CD8-positive, alpha-beta memory T cell (primary cell): ENCODE measurements around the gene PHF14. TPM values are rescaled to one million over a fixed set of nuclear protein-coding genes. Genes with fewer than 3 reads are reported as not detected.
A peak's percentile ranks its signal among the peaks of the same experiment; 100 is the strongest.

Source experiments
- CTCF ChIA-PET: fragments of 350-600 bp; sonication (Branson Sonifier 250); formaldehyde crosslinking; loops from one replicate; lab custom pipeline; 2021; ENCODE audit warnings: antibody characterized with exemption; lab: Charles Lee
- POLR2A ChIA-PET: fragments of 350-600 bp; sonication (Branson Sonifier 250); formaldehyde crosslinking; loops from one replicate; lab custom pipeline; 2021; ENCODE audit warnings: antibody characterized with exemption; lab: Charles Lee
- DNase-seq, 5 donors: peaks; one replicate each; pipeline versions ENCODE4 v3.0.0 to v3.0.0-alpha.2; 2020 to 2022; ENCODE audit warnings: mixed read lengths in 1 of 5
- H3K27ac ChIP-seq: one replicate; pipeline ENCODE4 v1.7.0; 2013; ENCODE audit warnings: low read depth, mild to moderate bottlenecking, low read length, moderate library complexity
- H3K27me3 ChIP-seq: 2 replicates; pipeline ENCODE4 v1.7.0; 2013; ENCODE audit warnings: low read length, mild to moderate bottlenecking; ENCODE audit not compliant: insufficient read depth, poor library complexity, severe bottlenecking
- H3K36me3 ChIP-seq: 2 replicates; pipeline ENCODE4 v1.7.0; 2013; ENCODE audit warnings: mild to moderate bottlenecking, low read length, moderate library complexity; ENCODE audit not compliant: insufficient read depth
- H3K4me1 ChIP-seq: 2 replicates; pipeline ENCODE4 v1.7.0; 2013; ENCODE audit warnings: mild to moderate bottlenecking, low read length, moderate library complexity; ENCODE audit not compliant: insufficient read depth
- H3K4me3 ChIP-seq: 2 replicates; pipeline ENCODE4 v1.7.0; 2013; ENCODE audit warnings: mild to moderate bottlenecking, low read length
- H3K9me3 ChIP-seq: 2 replicates; pipeline ENCODE4 v1.7.0; 2013; ENCODE audit warnings: mild to moderate bottlenecking, low read length
- H3K27ac Mint-ChIP-seq, 8 donors: one replicate each; pipeline ENCODE4 v1.8.0; 2020 to 2021; ENCODE audit warnings: mixed read lengths in 8 of 8, mild to moderate bottlenecking in 6 of 8, inconsistent platforms in 3 of 8, moderate library complexity in 3 of 8
- H3K27me3 Mint-ChIP-seq, 2 donors: one replicate each; pipeline ENCODE4 v1.8.0; 2020 to 2021; ENCODE audit warnings: mixed read lengths in 2 of 2, mild to moderate bottlenecking in 1 of 2, moderate library complexity in 1 of 2
- H3K36me3 Mint-ChIP-seq, 3 donors: one replicate each; pipeline ENCODE4 v1.8.0; 2020 to 2021; ENCODE audit warnings: mixed read lengths in 3 of 3, inconsistent platforms in 1 of 3, mild to moderate bottlenecking in 1 of 3
- H3K4me1 Mint-ChIP-seq, 3 donors: one replicate each; pipeline ENCODE4 v1.8.0; 2020 to 2021; ENCODE audit warnings: mixed read lengths in 3 of 3, inconsistent platforms in 1 of 3, mild to moderate bottlenecking in 1 of 3
- H3K4me3 Mint-ChIP-seq, 7 donors: one replicate each; pipeline ENCODE4 v1.8.0; 2020 to 2021; ENCODE audit warnings: mixed read lengths in 7 of 7, mild to moderate bottlenecking in 6 of 7, moderate library complexity in 4 of 7, inconsistent platforms in 2 of 7
- H3K9me3 Mint-ChIP-seq, 5 donors: one replicate each; pipeline ENCODE4 v1.8.0; 2020 to 2022; ENCODE audit warnings: mixed read lengths in 5 of 5, mild to moderate bottlenecking in 3 of 5, moderate library complexity in 2 of 5, inconsistent platforms in 1 of 5
- polyA plus RNA-seq: library from polyadenylated mRNA; unstranded; fragments of 300-500 nt; fragmentation: Illumina TruSeq; gene quantifications from one replicate; pipeline ENCODE4 v1.2.3, GENCODE V29; 2021
- total RNA-seq, 2 experiments: library from RNA; stranded (reverse); gene quantifications; one replicate each; pipeline ENCODE4 v1.2.3, GENCODE V29; 2021

Gene PHF14
- total and polyA plus RNA-seq, 3 experiments from 2014 or later = 12.7 to 38.7 (median 35.8) TPM

GRCh38 chr7:11124856-11125559, 151.3 kb downstream of the PHF14 start:
- Mint-ChIP-seq H3K9me3 (peaks cover 0 to 1% (median 0%) of the 10 kb centered on the region in 5 donors), H3K36me3 (peaks cover 14 to 23% (median 15%) of the 10 kb centered on the region in 3 donors), H3K4me3 (no peak overlapping the region), H3K27me3 (no peaks in the 10 kb centered on the region), H3K4me1 (peaks cover 25 to 38% (median 34%) of the 10 kb centered on the region in 3 donors), H3K27ac (no peak overlapping the region)
- no peak overlapping the region for H3K4me3 ChIP-seq
- no peaks in the 10 kb centered on the region for H3K27me3 ChIP-seq
- no peak for DNase-seq
- no peaks in the 10 kb centered on the region for H3K4me1 ChIP-seq
- no peaks in the 10 kb centered on the region for H3K36me3 ChIP-seq
- CTCF ChIA-PET = no interaction called here
- H3K9me3 ChIP-seq = no peaks in the 10 kb centered on the region
- POLR2A ChIA-PET = no interaction called here
- no peak overlapping the region for H3K27ac ChIP-seq

GRCh38 chr7:11127114-11127785, 153.6 kb downstream of the PHF14 start:
- Mint-ChIP-seq H3K27me3 (no peaks in the 10 kb centered on the region), H3K9me3 (no peaks in the 10 kb centered on the region), H3K4me1 (peaks cover 25 to 35% (median 34%) of the 10 kb centered on the region in 3 donors), H3K36me3 (peaks cover 6 to 18% (median 14%) of the 10 kb centered on the region in 3 donors), H3K27ac (peak overlapping the region in 7 of 8 donors; percentile 7 to 94 (median 58)), H3K4me3 (peak overlapping the region in 2 of 7 donors; percentile 4 to 49)
- Histone ChIP-seq H3K4me1 (no peaks in the 10 kb centered on the region), H3K36me3 (no peaks in the 10 kb centered on the region), H3K27me3 (no peaks in the 10 kb centered on the region), H3K9me3 (no peaks in the 10 kb centered on the region), H3K4me3 (no peak overlapping the region), H3K27ac (no peak overlapping the region)
- DNase-seq = no peak
- ChIA-PET POLR2A (no interaction called here), CTCF (interaction anchor here (1.2 kb wide), 1 partner anchor 10 kb away, joined by 4 read pairs; no protein-coding TSS in a partner anchor)

- H3K36me3 Mint-ChIP-seq = peaks cover 6 to 16% (median 15%) of the 10 kb centered on the region in 3 donors
- H3K9me3 Mint-ChIP-seq = no peaks in the 10 kb centered on the region
- H3K4me1 Mint-ChIP-seq = peaks cover 25 to 35% (median 34%) of the 10 kb centered on the region in 3 donors
- DNase-seq = no peak
- Histone ChIP-seq H3K4me1 (no peaks in the 10 kb centered on the region), H3K27me3 (no peaks in the 10 kb centered on the region), H3K36me3 (no peaks in the 10 kb centered on the region), H3K4me3 (no peak overlapping the region), H3K9me3 (no peaks in the 10 kb centered on the region), H3K27ac (no peak overlapping the region)
- H3K4me3 Mint-ChIP-seq = no peak overlapping the region
- POLR2A ChIA-PET = no interaction called here
- peak overlapping the region in 7 of 8 donors; percentile 1 to 69 (median 10) for H3K27ac Mint-ChIP-seq
- H3K27me3 Mint-ChIP-seq = no peaks in the 10 kb centered on the region
- CTCF ChIA-PET = no interaction called here
These were observed 154.3 kb downstream of the PHF14 start for GRCh38 chr7:11127988-11128387.

GRCh38 chr7:11128498-11128897, 154.8 kb downstream of the PHF14 start:
- H3K27ac ChIP-seq = no peak overlapping the region
- Mint-ChIP-seq H3K9me3 (no peaks in the 10 kb centered on the region), H3K4me1 (peaks cover 25 to 35% (median 34%) of the 10 kb centered on the region in 3 donors), H3K27ac (peak overlapping the region; percentile 1 to 69 (median 24)), H3K27me3 (no peaks in the 10 kb centered on the region), H3K36me3 (peaks cover 6 to 18% (median 16%) of the 10 kb centered on the region in 3 donors), H3K4me3 (no peak overlapping the region)
- POLR2A ChIA-PET = no interaction called here
- no peaks in the 10 kb centered on the region for H3K27me3 ChIP-seq
- CTCF ChIA-PET = no interaction called here
- no peaks in the 10 kb centered on the region for H3K4me1 ChIP-seq
- no peaks in the 10 kb centered on the region for H3K9me3 ChIP-seq
- no peak overlapping the region for H3K4me3 ChIP-seq
- no peak for DNase-seq
- no peaks in the 10 kb centered on the region for H3K36me3 ChIP-seq

GRCh38 chr7:11130012-11130411, 156.3 kb downstream of the PHF14 start:
- Histone ChIP-seq H3K27ac (no peak overlapping the region), H3K9me3 (no peaks in the 10 kb centered on the region), H3K27me3 (no peaks in the 10 kb centered on the region), H3K4me3 (no peak overlapping the region), H3K36me3 (peaks cover 3% of the 10 kb centered on the region), H3K4me1 (no peaks in the 10 kb centered on the region)
- no peak overlapping the region for H3K27ac Mint-ChIP-seq
- peaks cover 6 to 25% (median 16%) of the 10 kb centered on the region in 3 donors for H3K36me3 Mint-ChIP-seq
- DNase-seq = no peak
- no peaks in the 10 kb centered on the region for H3K27me3 Mint-ChIP-seq
- peaks cover 23 to 32% (median 31%) of the 10 kb centered on the region in 3 donors for H3K4me1 Mint-ChIP-seq
- H3K9me3 Mint-ChIP-seq = no peaks in the 10 kb centered on the region
- H3K4me3 Mint-ChIP-seq = no peak overlapping the region
- ChIA-PET POLR2A (no interaction called here), CTCF (no interaction called here)

- H3K36me3 ChIP-seq = peaks cover 3% of the 10 kb centered on the region
- H3K9me3 ChIP-seq = no peaks in the 10 kb centered on the region
- H3K4me3 Mint-ChIP-seq = no peak overlapping the region
- no peak overlapping the region for H3K27ac ChIP-seq
- CTCF ChIA-PET = no interaction called here
- H3K4me1 ChIP-seq = no peaks in the 10 kb centered on the region
- no peaks in the 10 kb centered on the region for H3K27me3 Mint-ChIP-seq
- H3K4me3 ChIP-seq = no peak overlapping the region
- H3K27me3 ChIP-seq = no peaks in the 10 kb centered on the region
- POLR2A ChIA-PET = no interaction called here
- DNase-seq = no peak
- peaks cover 6 to 28% (median 18%) of the 10 kb centered on the region in 3 donors for H3K36me3 Mint-ChIP-seq
- H3K4me1 Mint-ChIP-seq = peaks cover 23 to 31% (median 30%) of the 10 kb centered on the region in 3 donors
- no peaks in the 10 kb centered on the region for H3K9me3 Mint-ChIP-seq
- H3K27ac Mint-ChIP-seq = peak overlapping the region in 2 of 8 donors; percentile 23 to 43
These were observed 156.9 kb downstream of the PHF14 start for GRCh38 chr7:11130601-11131000.

GRCh38 chr7:11133436-11133959, 159.8 kb downstream of the PHF14 start:
- Histone ChIP-seq H3K27me3 (no peaks in the 10 kb centered on the region), H3K4me1 (no peaks in the 10 kb centered on the region), H3K36me3 (peaks cover 3% of the 10 kb centered on the region), H3K9me3 (no peaks in the 10 kb centered on the region), H3K27ac (no peak overlapping the region), H3K4me3 (no peak overlapping the region)
- H3K9me3 Mint-ChIP-seq = no peaks in the 10 kb centered on the region
- DNase-seq = no peak
- peaks cover 6 to 32% (median 17%) of the 10 kb centered on the region in 3 donors for H3K36me3 Mint-ChIP-seq
- CTCF ChIA-PET = no interaction called here
- POLR2A ChIA-PET = no interaction called here
- no peak overlapping the region for H3K27ac Mint-ChIP-seq
- peaks cover 1 to 8% (median 4%) of the 10 kb centered on the region in 3 donors for H3K4me1 Mint-ChIP-seq
- no peaks in the 10 kb centered on the region for H3K27me3 Mint-ChIP-seq
- H3K4me3 Mint-ChIP-seq = no peak overlapping the region

GRCh38 chr7:11135573-11135972, 161.9 kb downstream of the PHF14 start:
- no peak for DNase-seq
- CTCF ChIA-PET = no interaction called here

More at GRCh38 chr7:11135573-11135972, 161.9 kb downstream of the PHF14 start:
- no peaks in the 10 kb centered on the region for H3K27me3 ChIP-seq
- Mint-ChIP-seq H3K27me3 (no peaks in the 10 kb centered on the region), H3K27ac (no peak overlapping the region), H3K4me3 (no peak overlapping the region), H3K4me1 (peaks cover 0 to 2% (median 0%) of the 10 kb centered on the region in 3 donors), H3K9me3 (no peaks in the 10 kb centered on the region), H3K36me3 (peaks cover 3 to 31% (median 14%) of the 10 kb centered on the region in 3 donors)
- peaks cover 3% of the 10 kb centered on the region for H3K36me3 ChIP-seq
- no peaks in the 10 kb centered on the region for H3K9me3 ChIP-seq
- H3K4me3 ChIP-seq = no peak overlapping the region
- no peaks in the 10 kb centered on the region for H3K4me1 ChIP-seq
- H3K27ac ChIP-seq = no peak overlapping the region
- POLR2A ChIA-PET = no interaction called here
